ENCODE measurements around the gene CTXND1. TPM values are rescaled to one million over a fixed set of nuclear protein-coding genes. Genes with fewer than 3 reads are reported as not detected.

Gene CTXND1
- total RNA-seq, 1 experiment from 2014 or later = not detected

DNA sequence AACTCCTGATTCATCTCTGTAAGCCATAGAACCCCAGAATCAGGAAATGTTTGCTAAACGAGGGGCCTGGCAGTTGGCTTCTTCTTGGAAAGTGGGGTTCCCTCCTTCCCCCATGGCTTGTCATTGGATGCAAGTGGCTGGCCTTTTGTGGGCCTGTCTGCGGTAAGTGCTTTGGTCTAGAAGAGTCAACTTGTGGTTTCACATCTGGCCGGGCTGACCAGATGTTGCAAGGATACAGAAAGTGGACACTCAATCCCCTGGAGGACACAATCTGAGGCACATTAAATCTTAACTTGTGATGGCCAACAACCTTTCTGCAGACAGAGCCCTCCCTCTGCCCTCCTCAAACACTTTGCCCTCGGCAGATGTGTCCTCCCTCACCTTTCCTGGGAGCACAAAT is 98.1 kb downstream of the CTXND1 start:
- Histone ChIP-seq H3K79me2 (ENCODE audit: insufficient read depth, low read length) (no peaks in the 10 kb centered on the region), H3K9me3 (ENCODE audit: control insufficient read depth, low read depth, low read length) (no peaks in the 10 kb centered on the region), H3T11ph (ENCODE audit: low read length) (no peak overlapping the region), H2AK5ac (ENCODE audit: insufficient read length, low read length) (no peak overlapping the region), H4K5ac (ENCODE audit: insufficient read length, low read depth, low read length) (no peak overlapping the region), H3K79me1 (ENCODE audit: insufficient read depth, low read depth, low read length, poor library complexity, severe bottlenecking) (no peaks in the 10 kb centered on the region), H3K4me1 (ENCODE audit: insufficient read depth, low read length) (no peaks in the 10 kb centered on the region; the same call in 1 of the 2 replicates), H3K14ac (ENCODE audit: insufficient read depth, low read length) (no peak overlapping the region), H4K20me1 (ENCODE audit: control insufficient read depth, insufficient read depth, insufficient read length) (no peaks in the 10 kb centered on the region), H2BK15ac (ENCODE audit: low read depth, low read length) (no peak overlapping the region), H2BK12ac (ENCODE audit: insufficient read length, low read depth, low read length) (no peak overlapping the region), H3K27me3 (ENCODE audit: insufficient read depth, low read length) (no peaks in the 10 kb centered on the region), H3K4ac (ENCODE audit: low read depth, low read length) (no peak overlapping the region), H4K91ac (ENCODE audit: insufficient read length, low read depth, low read length) (no peak overlapping the region), H3K18ac (ENCODE audit: insufficient read length, low read depth, low read length) (no peak overlapping the region), H3K4me2 (ENCODE audit: insufficient read depth, insufficient read length, low read length) (peak overlapping the region; percentile 84), H4K8ac (replicated peaks; ENCODE audit: insufficient read length, low read depth, low read length) (no peak overlapping the region), H2BK20ac (ENCODE audit: low read depth, low read length, poor library complexity, severe bottlenecking) (no peak overlapping the region), H2BK5ac (ENCODE audit: insufficient read length, low read length) (no peak overlapping the region), H3K23ac (ENCODE audit: insufficient read length, low read depth, low read length) (no peak overlapping the region), H3K27ac (ENCODE audit: insufficient read length, low read depth, low read length) (no peak overlapping the region), H3K23me2 (ENCODE audit: insufficient read length, low read depth, low read length, poor library complexity, severe bottlenecking) (peaks cover 11% of the 10 kb centered on the region), H3K9ac (ENCODE audit: extremely low read depth, insufficient read length, low read length) (no peak overlapping the region), H2BK120ac (ENCODE audit: low read depth, low read length, poor library complexity, severe bottlenecking) (no peak overlapping the region), H2AFZ (ENCODE audit: low read length) (no peak overlapping the region), H3K56ac (ENCODE audit: insufficient read length, low read depth, low read length) (no peak overlapping the region)
- Mint-ChIP-seq H3K4me3 (peak overlapping the region; percentile 87 to 93), H3K4me1 (peaks cover 29 to 33% of the 10 kb centered on the region in 2 experiments), H3K27me3 (ENCODE audit: low read depth) (peaks cover 11% of the 10 kb centered on the region), H3K9me3 (no peaks in the 10 kb centered on the region), H3K27ac (no peak overlapping the region), H3K36me3 (ENCODE audit: insufficient read depth in 1 of 3, low read depth in 3 of 3) (peaks cover 2 to 7% (median 3%) of the 10 kb centered on the region in 3 experiments; a peak in 4 of 7 replicates)
- TF ChIP-seq CTCF (conservative IDR thresholded peaks at IDR 0.05) = no peak
- no CpG with 5 or more reads among the region's 4 CpGs for WGBS (ENCODE audit: extremely low coverage, insufficient read length, low lambda C conversion rate)
- DNase-seq = no peak
